GM21360 (cell line): ENCODE results near the gene GET3.
"Not testable (repeated sequence)": the region's sequence is repeated elsewhere in the genome, so short reads cannot be mapped to it uniquely, and the experiment has no call there.

Experiments used
- ATAC-seq: cut with Tn5 transposase; IDR thresholded peaks from one replicate; pipeline ENCODE4 v1.9.1; 2021; ENCODE audit warnings: mild to moderate bottlenecking, moderate library complexity; ENCODE audit not compliant: unreplicated experiment

Gene GET3

DNA sequence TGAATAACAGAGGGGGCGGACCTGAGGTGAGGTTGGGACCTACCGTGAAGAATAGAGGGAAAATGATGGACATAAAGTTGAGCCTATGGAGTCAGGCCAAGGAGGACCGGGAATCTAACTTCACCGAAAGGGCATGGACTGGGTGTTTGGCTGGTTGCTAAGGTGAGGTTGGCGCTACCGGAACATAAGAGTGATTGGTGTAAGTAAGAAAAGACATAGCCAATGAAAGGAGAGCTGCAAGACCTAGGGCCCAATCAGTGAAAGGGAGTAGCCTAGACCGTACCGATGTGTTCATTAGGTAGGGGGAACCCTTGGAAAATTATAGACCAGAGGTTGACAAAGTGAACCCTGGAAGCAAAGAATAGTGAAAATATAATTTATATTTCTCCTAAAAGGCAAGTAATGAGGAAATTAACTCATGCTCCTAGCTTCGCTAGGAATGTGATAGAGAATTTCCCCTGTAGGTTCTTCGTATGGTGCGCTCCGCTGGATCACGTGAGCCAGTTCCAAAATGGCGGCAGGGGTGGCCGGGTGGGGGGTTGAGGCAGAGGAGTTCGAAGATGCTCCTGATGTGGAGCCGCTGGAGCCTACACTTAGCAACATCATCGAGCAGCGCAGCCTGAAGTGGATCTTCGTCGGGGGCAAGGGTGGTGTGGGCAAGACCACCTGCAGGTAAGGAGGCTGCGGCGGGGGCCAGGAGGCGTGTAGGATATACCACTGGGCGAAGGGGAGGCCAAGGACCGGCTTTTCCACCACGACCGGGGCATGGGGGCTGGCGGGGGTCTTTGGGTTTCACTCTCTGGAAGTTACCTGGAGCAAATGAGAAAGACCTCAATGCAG lies at the start of gene GET3:
GET3 (plus strand) TSS at position 503 of the 840 bp plus-strand sequence; CDS start at position 512, 9 bp downstream.
- ATAC-seq = peak; percentile 77

DNA sequence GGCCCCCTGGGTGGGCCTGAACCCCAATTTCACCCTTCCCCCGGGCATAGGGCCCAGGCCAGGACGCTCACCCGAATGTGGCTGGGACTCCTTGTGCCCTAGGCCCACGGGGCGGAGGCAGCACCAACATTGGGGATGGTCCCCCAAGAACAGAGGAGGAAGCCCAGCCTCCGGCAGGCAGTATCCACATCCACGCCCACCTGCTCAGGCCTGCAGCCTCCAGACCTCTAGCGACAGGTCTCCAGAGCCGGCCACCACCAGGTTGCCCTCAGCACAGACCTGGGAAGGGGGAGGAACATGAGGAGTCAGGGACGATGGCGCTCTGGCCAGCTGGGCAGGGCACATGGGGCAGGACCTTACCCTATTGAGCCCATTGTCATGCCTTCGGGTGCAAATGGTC lies 48.3 kb upstream of the GET3 start:
- ATAC-seq = no peak

DNA sequence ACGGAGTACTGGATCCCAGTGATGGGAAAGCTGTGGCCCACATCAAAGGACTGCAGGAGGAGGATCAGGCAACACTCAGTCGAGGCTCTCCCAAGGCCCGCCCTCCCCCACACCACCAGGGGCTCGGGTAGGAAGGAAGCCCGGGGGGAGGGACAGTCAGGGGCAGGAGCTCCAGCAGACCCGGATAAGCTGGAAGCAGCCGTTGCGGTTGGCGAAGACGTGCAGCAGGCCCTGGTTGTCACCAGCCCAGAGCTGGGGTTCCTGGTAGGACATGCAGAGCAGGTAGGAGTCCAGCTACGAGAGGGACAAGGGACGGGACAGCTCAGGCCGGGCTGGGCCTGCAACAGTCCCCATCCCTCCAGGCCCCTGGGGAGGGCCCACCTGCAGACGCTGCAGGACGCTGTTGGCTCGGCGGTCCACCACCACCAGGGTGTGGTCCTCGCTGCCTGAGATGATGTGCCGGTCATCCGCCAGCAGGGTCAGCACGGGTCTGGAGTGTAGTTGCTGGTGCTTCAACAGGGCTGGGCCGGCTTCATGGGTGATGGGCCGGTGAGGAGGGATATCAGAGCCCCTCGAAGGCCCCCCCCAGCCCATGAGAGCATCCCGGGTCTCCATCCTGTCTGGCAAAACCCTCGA lies 47.6 kb upstream of the GET3 start:
- ATAC-seq = no peak

DNA sequence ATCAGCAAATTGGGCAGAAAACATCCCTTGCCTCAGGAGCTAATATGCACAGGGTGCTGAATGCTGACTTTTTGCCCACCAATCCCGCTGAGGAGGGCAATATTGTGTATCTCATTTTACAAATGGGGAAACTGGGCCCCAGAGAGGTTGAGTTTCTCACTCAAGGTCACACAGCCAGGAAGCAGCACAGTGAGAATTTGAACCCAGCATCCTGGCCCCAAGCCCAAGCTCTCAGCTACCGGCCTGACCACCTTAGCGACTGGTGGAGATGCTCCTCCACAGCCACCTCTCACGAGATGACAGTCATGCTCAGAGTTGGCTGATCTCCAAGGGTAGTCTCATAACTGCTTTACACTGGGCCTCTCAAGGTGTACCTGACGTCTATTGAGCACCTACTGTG lies 44.3 kb upstream of the GET3 start:
- ATAC-seq = no peak

DNA sequence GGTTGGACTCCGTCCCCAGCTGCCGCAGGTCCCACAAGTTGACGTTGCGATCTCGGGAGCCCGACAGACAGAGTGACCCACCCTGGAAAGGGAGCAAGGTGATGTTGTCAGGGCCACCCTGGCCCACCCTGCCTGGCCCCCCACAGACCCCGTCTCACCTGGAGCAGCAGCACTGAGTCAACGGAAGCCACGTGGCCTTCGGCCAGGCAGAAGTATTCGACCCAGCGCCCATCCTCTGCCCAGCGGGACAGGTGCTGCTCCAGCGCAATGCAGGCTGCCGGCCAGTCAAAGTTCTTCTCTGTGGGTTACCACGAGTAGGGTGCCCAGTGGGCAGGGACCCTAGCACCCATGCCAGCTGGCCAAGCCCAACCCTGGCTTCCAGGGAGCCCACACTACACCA lies 42.7 kb upstream of the GET3 start:
- no peak for ATAC-seq

DNA sequence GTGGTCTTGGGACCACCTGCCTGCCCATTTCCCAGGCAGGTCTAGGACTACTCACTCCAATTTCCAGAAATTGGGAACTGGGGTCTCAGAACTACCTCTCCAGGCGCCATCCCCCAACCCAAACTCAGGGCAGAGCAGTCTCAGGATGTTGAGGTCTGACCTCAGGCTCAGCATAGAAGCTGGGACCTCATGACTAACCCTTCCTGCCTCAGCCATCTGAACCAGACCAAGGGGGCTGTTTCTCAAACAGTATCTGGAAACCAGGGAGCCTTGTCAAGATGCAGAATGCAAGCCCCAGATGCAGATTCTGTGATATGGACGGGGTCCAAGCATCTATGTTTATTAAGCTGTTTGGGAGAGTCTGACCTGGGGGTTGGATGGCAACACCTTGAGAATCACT lies 42.2 kb upstream of the GET3 start:
- ATAC-seq = no peak

DNA sequence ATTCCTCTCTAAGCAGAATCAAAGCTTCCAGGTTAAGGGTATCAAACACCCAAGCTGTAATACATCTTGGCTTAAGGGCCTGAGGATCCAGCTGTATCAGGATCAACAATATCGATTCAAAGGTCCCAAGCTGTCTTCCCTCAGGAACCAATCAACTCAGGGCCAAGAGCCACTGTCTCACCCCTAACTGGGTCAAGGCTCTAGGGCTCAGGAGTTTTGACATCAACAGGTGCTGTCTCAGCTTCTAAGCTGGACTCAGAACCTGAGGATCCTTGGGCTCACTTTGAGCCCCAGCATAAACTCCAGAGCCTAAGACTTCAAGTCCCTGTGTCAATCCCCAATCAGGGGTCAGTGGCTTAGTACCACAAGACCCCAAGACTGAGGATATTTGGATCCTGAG lies 41.8 kb upstream of the GET3 start:
- no peak for ATAC-seq

DNA sequence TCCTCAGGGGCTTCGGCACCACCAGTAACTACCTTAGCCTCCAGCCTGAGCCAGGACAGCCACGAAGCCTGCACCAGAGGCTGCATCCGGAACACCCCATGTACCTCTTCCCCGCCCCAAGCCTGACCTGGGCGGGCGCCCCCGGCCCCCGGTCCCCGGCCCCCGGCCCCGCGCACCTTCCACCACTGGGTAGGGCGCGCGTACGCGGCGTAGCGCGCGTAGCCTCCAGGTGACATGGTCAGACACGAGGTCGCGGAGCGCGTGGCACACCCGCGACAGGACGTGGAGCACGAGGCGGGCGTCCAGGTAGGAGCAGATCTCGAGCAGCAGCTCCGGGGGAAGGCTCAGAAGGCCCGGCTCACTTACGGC lies 41.3 kb upstream of the GET3 start:
- no peak for ATAC-seq

DNA sequence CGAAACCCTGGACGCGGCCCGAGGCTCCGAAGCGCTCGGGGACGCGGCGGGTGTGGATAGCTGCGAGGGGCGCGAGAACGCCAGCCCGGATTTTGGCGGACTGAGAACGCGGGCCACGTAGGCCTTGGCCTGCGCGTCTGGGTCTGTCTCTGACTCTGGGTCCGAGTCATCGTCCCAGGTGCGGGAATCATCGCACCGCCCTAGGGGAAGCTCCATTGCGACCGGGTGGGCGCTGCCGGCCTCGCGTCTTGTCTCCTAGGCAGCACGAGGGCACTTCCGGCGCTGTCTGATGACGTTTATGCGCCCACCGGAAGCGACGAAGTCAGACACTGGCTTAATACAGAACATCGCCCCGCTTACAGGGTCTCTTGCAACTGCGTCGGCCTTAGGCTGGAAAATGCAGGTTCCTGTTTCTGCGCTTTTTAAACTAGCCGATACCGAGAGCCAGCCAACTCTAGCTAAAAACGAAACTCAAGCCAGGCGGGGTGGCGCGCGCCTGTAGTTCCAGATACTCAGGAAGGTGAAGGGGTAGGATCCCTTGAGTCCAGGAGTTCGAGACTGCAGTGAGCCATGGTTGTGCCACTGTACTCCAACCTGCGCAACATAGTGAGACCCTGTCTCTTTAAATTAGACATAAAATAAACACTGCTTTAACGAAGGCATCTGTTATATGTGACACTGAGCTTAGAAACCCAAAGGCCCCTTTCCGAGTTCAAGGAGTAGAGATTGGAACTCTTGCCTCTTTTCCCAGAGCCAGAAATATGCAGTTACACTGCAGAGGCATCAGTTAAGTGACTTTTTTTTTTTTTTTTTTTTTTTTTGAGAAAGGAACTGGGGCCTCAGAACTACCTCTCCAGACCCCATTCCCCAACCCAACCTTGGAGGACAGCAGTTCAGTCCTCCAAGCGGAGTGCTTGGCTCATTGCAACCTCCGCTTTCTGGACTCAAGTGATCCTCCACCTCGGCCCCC lies 40.6 kb upstream of the GET3 start, which contains the start of gene FBXW9:
FBXW9 (minus strand) TSS at position 266 of the 970 bp plus-strand sequence; CDS start at position 216, 50 bp downstream.
- peak; percentile 68 for ATAC-seq

DNA sequence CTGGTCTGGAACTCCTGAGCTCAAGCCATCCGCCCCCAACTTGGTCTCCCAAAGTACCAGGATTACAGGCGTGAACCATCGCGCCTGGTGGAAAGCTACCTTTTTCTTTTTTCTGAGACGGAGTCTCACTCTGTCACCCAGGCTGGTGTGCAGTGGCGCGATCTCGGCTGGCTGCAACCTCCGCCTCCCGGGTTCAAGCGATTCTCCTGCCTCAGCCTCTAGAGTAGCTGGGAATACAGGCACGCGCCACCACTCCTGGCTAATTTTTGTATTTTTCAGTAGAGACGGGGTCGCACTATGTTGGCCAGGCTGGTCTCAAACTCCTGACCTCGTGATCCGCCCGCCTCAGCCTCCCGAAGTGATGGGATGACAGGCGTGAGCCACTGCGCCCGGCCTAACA lies 39.9 kb upstream of the GET3 start:
- not testable (repeated sequence) for ATAC-seq

DNA sequence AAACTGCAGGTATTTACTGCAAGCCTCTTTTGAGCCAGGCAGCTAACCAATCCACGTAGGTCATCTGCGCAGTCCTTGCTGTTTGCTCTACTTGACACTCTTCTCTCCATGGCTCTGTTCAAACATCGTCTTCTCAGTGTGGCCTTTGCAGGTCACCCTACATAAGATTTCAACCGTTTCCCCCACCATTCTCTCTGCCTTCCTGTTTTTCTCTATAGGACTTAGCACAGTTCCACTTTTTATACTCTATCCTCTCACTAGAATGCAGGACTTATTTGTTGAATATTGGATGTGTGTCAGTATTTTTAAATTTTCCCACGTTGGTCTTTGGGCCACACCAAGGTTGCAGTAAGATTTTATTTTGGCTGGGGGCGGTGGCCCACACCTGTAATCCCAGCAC lies 39.2 kb upstream of the GET3 start:
- ATAC-seq = no peak

DNA sequence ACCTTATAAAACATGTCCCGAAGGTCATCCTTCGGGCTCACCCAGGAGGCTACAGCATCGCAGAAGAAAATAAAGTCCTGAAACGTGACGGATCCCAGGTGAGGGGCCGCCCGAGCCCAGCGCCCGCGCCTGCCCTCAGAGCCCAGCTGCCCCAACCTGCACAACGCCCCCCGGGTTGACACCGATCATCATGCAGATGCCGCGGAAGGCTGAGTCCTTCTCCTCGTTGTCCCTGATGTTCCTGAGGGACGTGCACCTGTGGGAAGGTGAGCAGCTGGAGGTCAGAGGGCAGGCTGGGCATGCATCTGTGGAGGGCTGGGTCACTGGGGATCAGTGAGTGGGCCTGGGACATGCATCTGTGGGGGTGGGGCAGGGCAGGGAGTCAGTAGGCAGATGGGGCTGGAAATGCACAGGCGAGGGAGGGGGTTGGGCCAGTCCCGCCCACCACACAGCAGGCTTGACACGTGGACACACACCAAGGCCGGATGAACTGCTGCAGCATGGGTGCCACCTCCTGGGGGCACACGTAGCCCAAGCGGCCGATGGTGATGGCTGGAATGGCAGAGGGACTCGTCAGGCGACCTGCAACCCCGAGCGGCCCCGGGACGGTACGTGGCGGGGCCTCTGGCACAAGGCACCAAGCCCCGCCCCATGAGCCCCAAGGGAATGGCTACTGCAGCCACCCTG lies 35.6 kb upstream of the GET3 start:
- no peak for ATAC-seq

DNA sequence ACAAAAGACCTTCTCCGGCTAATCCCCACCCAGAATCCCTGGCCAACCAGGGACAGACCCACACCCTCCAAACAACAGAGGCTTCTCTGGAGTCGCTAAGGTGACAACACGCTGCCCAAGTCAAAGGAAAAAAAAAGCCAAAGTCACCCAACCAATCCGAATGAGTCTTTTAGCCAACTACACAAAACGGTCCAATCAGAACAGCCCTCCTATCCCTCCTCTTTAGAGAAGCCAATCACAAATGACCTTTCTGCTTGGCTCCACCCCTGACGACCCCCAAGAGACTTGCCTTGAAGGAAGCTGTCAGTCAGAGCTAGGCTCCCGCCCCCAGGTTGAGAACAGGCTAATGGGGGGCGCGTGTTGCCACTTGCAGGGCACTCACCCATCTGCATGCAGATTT lies 34.3 kb upstream of the GET3 start:
- no peak for ATAC-seq

DNA sequence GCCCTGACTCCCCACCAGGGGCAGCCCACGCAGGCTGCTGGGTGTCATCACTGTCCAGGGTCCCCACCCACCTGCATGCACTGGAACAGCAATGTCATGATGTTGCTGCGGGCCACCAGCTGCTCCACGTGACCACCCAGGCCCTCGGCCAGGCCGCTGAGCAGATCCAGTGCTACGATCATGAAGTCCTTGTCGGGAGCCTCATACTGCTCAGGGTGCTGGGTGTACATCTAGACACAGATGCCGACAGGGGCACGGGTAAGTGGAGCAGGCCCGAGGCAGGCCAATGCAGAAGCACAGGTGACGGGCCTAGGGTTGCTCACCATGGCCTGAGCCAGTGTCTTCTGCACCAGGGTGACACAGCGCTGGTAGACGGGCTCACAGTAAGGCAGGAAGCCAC lies 32.1 kb upstream of the GET3 start:
- no peak for ATAC-seq

DNA sequence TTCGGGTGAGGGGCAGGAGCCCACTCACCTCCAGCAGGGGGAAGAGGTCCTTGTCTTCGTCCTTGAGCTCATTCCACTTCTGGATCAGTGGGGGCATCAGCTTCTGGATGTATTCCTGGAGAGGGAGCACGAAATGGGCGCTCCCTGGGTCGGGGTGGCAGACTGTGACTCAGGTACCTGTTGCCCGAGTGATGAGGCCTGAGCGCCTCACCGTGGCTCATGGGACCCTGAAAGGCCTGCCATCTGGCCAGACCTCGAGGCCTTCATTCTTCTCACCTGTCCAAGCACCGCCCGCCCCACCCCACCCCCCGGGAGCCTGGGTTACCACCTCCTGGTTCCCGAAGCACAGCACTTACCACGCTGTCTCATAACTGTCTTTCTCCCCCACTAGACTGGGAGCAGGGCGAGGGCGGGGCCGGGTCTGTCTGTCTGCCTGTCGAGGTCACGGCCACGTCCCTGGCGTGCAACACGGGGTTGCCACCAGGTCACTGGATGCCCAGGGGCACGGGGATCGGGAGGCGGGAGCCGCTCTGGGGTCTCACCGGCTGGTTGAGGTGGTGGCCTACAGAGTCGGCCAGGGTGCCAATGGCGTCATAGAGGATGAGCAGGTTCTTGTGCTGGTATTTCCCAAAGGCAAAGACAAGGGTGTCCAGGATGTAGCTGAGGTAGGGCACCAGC lies 31.5 kb upstream of the GET3 start:
- ATAC-seq = no peak

DNA sequence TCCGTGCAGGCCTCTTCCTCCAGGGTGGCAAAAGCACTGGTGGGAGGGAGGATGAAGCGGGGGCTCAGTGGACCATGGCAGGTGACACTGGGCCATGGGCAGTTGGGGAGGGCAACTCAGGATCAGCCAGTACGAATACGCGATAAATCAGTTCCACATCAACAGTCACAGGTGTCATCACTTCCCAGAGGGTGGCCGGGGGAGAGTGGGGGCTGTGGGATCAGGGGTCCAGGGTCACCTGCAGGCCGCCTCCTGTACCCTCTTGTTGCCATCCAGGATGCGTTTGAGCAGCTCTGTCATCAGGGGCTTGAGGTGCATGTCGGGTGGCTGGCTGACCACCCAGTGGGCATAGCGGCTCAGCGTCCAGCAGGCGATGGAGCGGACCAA lies 31.0 kb upstream of the GET3 start:
- ATAC-seq = no peak

DNA sequence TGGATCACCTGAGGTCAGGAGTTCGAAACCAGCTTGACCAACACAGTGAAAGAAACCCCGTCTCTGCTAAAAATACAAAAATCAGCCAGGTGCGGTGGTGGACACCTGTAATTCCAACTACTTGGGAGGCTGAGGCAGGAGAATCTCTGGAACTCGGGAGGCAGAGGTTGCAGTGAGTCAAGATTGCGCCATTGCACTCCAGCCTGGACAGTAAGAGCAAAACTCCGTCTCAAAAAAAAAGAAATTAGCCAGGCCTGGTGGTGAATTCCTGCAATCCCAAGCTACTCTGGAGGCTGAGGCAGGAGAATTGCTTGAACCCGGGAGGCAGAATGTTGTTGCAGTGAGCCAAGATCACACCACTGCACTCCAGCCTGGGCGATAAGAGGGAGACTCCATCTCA lies 28.7 kb upstream of the GET3 start:
- ATAC-seq = no peak

DNA sequence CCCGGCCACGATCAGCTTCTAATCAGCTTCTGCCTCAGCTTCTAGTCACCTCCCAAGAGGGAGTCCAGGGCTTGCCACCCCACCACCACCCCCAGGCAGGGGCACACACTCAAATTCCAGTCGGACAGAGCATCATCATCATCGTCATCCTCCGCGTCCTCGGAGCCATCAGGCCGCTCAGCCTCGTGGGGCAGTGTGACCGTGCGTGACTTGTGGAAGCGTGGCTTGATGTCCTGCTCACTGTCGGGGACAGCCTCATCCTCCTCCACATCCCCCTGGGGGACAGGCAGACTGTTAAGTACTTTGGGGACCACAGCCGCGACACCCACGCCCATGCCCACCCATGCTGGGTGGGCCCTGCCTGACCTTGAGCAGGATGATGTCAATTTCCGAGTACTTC lies 26.1 kb upstream of the GET3 start:
- ATAC-seq = no peak

DNA sequence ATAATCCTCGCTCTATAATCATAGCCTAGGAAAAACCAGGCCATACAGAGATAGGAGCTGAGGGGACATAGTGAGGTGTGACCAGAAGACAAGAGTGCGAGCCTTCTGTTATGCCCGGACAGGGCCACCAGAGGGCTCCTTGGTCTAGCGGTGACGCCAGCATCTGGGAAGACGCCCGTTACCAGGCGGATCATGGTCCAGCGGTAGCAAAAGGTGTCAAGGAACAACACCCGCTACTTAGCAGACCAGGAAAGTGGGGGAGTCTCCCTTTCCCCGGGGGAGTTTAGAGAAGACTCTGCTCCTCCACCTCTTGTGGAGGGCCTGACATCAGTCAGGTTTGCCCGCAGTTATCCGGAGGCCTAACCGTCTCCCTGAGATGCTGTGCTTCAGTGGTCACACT lies 25.2 kb upstream of the GET3 start:
- not testable (repeated sequence) for ATAC-seq

DNA sequence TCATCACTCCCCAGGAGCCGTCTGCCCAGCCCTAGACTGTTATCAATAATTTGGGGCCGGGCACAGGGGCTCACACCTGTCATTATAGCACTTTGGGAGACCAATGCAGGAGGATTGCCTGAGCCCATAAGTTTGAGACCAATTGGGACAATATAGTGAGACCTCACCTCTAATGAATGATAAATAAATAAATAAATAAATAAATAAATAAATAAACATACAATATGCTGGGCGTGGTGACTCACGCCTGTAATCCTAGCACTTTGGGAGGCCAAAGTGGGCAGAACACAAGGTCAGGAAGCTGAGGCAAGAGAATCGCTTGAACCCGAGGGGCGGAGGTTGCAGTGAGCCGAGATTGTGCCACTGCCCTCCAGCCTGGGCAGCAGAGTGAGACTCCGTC lies 24.0 kb upstream of the GET3 start:
- ATAC-seq = not testable (repeated sequence)
